Sigmoid colon (tissue), 4 donors: ENCODE measurements around the gene ASMTL.

ENCODE experiments used
- CTCF ChIP-seq, 4 experiments: fragments of 450-650 bp in 3 of 4; fragments of 200-600 bp in 1 of 4; IDR thresholded peaks; one replicate each; pipeline ENCODE4 v1.5.1; 2016 to 2019; ENCODE audit warnings: antibody characterized with exemption in 4 of 4, mild to moderate bottlenecking in 3 of 4, moderate library complexity in 2 of 4
- EP300 ChIP-seq, 4 donors: sonication (generic); formaldehyde crosslinking; IDR thresholded peaks; one replicate each; pipeline ENCODE4 v1.6.1; 2017; ENCODE audit warnings: antibody characterized with exemption in 4 of 4
- POLR2A ChIP-seq, 2 donors: fragments of 450-650 bp; IDR thresholded peaks; one replicate each; pipeline ENCODE4 v1.6.1; 2016; ENCODE audit warnings: antibody characterized with exemption in 2 of 2, mild to moderate bottlenecking in 2 of 2, moderate library complexity in 2 of 2
- POLR2AphosphoS5 ChIP-seq, 4 donors: sonication (generic); formaldehyde crosslinking; IDR thresholded peaks; one replicate each; pipeline ENCODE4 v1.6.1; 2017; ENCODE audit warnings: antibody characterized with exemption in 4 of 4

DNA sequence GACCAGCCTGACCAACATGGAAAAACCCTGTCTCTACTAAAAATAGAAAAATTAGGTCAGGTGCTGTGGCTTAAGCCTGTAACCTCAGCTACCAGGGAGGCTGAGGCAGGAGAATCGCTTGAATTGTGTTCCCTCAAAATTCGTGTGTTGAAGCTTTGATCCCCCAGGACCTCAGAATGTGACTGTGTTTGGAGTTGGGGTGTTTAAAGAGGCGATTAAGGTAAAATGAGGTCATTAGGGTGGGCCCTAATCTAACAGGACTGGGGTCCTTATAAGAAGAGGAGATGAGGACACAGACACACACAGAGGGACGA, 84.4 kb downstream of the ASMTL start:
- TF ChIP-seq POLR2A (IDR thresholded peaks at IDR 0.05): no peak
- no peak for TF ChIP-seq CTCF (IDR thresholded peaks at IDR 0.05)
- TF ChIP-seq EP300 (IDR thresholded peaks at IDR 0.05): no peak
- no peak for TF ChIP-seq POLR2AphosphoS5 (IDR thresholded peaks at IDR 0.05)
